Hepatocyte (in vitro differentiated cells): ENCODE measurements around the gene TXN2. TPM values are rescaled to one million over a fixed set of nuclear protein-coding genes. Genes with fewer than 3 reads are reported as not detected.

Source experiments
- DNase-seq: peaks from one replicate; pipeline ENCODE4 v3.0.0-alpha.2; 2016; ENCODE audit warnings: low spot score
- H2AFZ ChIP-seq: fragments of 200-600 bp; sonication (generic); 2 replicates; pipeline ENCODE4 v1.6.0; 2016; ENCODE audit warnings: antibody characterized with exemption, mild to moderate bottlenecking
- H3K27ac ChIP-seq: fragments of 200-600 bp; sonication (generic); 2 replicates; pipeline ENCODE4 v1.5.1; 2016; ENCODE audit warnings: mild to moderate bottlenecking
- H3K27me3 ChIP-seq: fragments of 200-600 bp; sonication (generic); 2 replicates; pipeline ENCODE4 v1.6.1; 2016
- H3K36me3 ChIP-seq: fragments of 200-600 bp; sonication (generic); replicated peaks from 2 replicates; pipeline ENCODE4 v1.5.1; 2016; ENCODE audit warnings: low read depth; ENCODE audit not compliant: insufficient read depth
- H3K4me1 ChIP-seq: fragments of 200-600 bp; sonication (generic); 2 replicates; pipeline ENCODE4 v1.5.1; 2016; ENCODE audit warnings: mild to moderate bottlenecking, moderate library complexity; ENCODE audit not compliant: insufficient read depth
- H3K4me2 ChIP-seq: fragments of 200-600 bp; sonication (generic); 2 replicates; pipeline ENCODE4 v1.6.0; 2016
- H3K4me3 ChIP-seq: fragments of 200-600 bp; sonication (generic); 2 replicates; pipeline ENCODE4 v1.5.1; 2016; ENCODE audit warnings: mild to moderate bottlenecking
- H3K79me2 ChIP-seq: fragments of 200-600 bp; sonication (generic); 2 replicates; pipeline ENCODE4 v1.6.0; 2017; ENCODE audit warnings: mild to moderate bottlenecking
- H3K9me2 ChIP-seq: fragments of 200-600 bp; sonication (generic); replicated peaks from 2 replicates; pipeline ENCODE4 v1.6.0; 2017; ENCODE audit warnings: mild to moderate bottlenecking; ENCODE audit not compliant: insufficient read depth
- H3K9me3 ChIP-seq: fragments of 200-600 bp; sonication (generic); 2 replicates; pipeline ENCODE4 v1.5.1; 2016; ENCODE audit warnings: low read depth, mild to moderate bottlenecking
- H4K20me1 ChIP-seq: fragments of 200-600 bp; sonication (generic); 2 replicates; pipeline ENCODE4 v1.6.0; 2016; ENCODE audit warnings: mild to moderate bottlenecking; ENCODE audit not compliant: insufficient read depth, poor library complexity, severe bottlenecking
- CTCF ChIP-seq: fragments of 200-600 bp; sonication (generic); IDR thresholded peaks from 2 replicates; pipeline ENCODE4 v1.5.1; 2016; ENCODE audit warnings: antibody characterized with exemption, mild to moderate bottlenecking; ENCODE audit not compliant: poor library complexity
- EZH2 ChIP-seq: fragments of 200-600 bp; sonication (generic); IDR thresholded peaks from 2 replicates; pipeline ENCODE4 v1.6.1; 2016; ENCODE audit warnings: antibody characterized with exemption, mild to moderate bottlenecking, borderline replicate concordance
- EZH2phosphoT487 ChIP-seq: fragments of 200-600 bp; sonication (generic); IDR thresholded peaks from one replicate; pipeline ENCODE4 v1.6.1; 2018; ENCODE audit warnings: antibody characterized with exemption, mild to moderate bottlenecking, low read depth, moderate library complexity; ENCODE audit not compliant: unreplicated experiment, severe bottlenecking
- WGBS: methylation state at CpG from one replicate; pipeline ENCODE4 v1.1.6; 2016; ENCODE audit warnings: low lambda C conversion rate; ENCODE audit errors: missing lambda C conversion rate; 5-methylcytosine and 5-hydroxymethylcytosine counted together
- polyA plus RNA-seq: library from polyadenylated mRNA; unstranded; fragments of >200 nt; fragmentation: Nextera tagmentation; extraction: Ambion mirVana; gene quantifications from 2 replicates; pipeline ENCODE4 v1.2.1, GENCODE V29; 2016
- total RNA-seq: library from RNA; depleted of rRNA; stranded (reverse); fragments of >200 nt; gene quantifications from 2 replicates; pipeline ENCODE4 v1.2.3, GENCODE V29; 2014

Gene TXN2
- total and polyA plus RNA-seq, 2 experiments from 2014 or later, result 42.6 to 129 TPM

DNA sequence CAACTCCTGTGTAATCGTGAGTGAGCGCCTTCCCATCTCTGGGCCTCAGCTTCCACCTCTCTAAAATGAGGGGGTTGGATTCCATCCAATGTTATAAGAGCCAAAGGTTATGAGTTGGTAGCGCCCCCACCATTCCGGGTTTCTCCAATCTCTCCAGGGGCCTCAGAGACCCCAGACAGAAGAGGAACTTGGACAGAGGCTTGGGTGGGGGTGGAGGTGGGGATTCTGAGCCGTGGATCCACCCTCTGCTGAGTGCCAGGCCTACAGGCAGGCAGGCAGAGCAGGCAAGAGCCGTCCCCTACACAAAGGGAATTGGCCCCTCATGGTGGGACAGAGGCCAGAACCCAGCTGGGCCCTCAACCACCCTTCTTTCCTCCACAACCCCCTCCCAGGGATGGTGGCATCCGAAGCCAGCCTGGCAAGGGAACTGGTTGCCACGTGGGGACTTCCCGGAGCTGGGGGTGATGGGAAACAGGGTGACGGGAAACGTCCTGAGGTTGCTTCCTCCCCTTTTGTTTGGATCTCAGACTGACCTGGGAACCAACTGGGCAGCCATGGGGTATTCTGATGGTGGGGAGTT, 31.8 kb downstream of the TXN2 start:
- Histone ChIP-seq H3K27ac (no peak overlapping the region), H3K9me2 (no peaks in the 10 kb centered on the region), H3K4me1 (peaks cover 13% of the 10 kb centered on the region)

DNA sequence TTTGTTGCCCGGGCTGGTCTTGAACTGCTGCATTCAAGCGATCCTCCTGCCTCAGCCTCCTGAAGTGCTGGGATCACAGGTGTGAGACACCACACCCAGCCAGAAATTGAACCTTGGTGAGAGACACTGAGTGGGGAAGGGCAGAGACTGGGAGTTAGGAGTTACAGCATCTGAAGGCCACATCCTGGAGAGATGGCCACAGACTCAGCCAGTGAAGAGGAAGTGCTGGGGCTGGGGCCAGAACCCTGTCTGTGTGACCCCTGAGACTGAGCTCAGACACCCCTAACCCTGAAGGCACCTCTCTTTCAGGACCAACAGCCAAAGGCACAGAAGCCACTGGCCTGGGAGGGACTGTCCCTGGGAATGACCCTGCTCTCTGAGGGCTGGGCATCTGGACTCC, 33.8 kb downstream of the TXN2 start:
- H3K79me2 ChIP-seq, result no peaks in the 10 kb centered on the region
- peaks cover 7% of the 10 kb centered on the region for H3K4me1 ChIP-seq
- H3K9me3 ChIP-seq, result no peaks in the 10 kb centered on the region
- H3K9me2 ChIP-seq, result no peaks in the 10 kb centered on the region
- no peaks in the 10 kb centered on the region for H4K20me1 ChIP-seq
- no peak for DNase-seq
- no peaks in the 10 kb centered on the region for H3K36me3 ChIP-seq
- H3K4me2 ChIP-seq, result no peak overlapping the region
- H3K27me3 ChIP-seq, result no peaks in the 10 kb centered on the region
- no peak overlapping the region for H3K4me3 ChIP-seq
- H2AFZ ChIP-seq, result no peak overlapping the region
- no peak overlapping the region for H3K27ac ChIP-seq
- TF ChIP-seq EZH2, result no peak
- TF ChIP-seq CTCF, result no peak
- TF ChIP-seq EZH2phosphoT487, result no peak
- 100% methylated on average over 2 of the region's 2 CpGs for WGBS

More for the DNA sequence above, 31.8 kb downstream of the TXN2 start:
- H3K36me3 ChIP-seq, result no peaks in the 10 kb centered on the region
- peak; percentile 3 for DNase-seq
- H4K20me1 ChIP-seq, result no peaks in the 10 kb centered on the region
- H3K9me3 ChIP-seq, result no peaks in the 10 kb centered on the region
- H3K79me2 ChIP-seq, result no peaks in the 10 kb centered on the region
- H3K4me3 ChIP-seq, result no peak overlapping the region
- WGBS, result 86% methylated on average over 11 of the region's 11 CpGs
- no peaks in the 10 kb centered on the region for H3K27me3 ChIP-seq
- H2AFZ ChIP-seq, result no peak overlapping the region
- H3K4me2 ChIP-seq, result no peak overlapping the region
- TF ChIP-seq CTCF (no peak), EZH2 (no peak), EZH2phosphoT487 (no peak)

DNA sequence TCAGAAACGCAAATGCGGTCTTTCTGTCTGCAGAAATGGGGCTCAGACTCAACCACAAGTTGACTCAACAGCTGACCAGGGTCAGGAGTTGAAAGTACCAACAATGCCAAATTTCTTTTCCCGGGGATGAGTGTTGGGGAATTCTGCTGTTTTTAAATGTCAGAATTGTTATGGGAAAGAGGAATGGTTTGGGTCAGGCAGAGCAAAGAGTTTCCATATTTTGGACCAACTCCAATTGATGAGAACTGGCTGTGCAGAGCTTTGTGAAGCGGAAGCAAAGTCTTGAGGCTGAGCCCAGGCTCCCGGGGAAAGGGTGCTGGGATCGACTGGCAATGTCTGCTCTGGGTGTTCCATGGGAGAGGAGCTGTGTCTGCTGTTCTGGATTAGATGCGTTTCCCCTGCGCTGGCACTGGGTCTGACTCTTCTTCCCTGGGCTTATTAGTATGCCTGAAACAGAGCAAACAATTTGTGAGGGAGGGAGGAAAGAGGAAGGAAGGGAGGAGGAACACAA, 36.2 kb downstream of the TXN2 start:
- TF ChIP-seq EZH2phosphoT487 (no peak), EZH2 (no peak), CTCF (no peak)
- Histone ChIP-seq H3K9me2 (no peaks in the 10 kb centered on the region), H2AFZ (no peak overlapping the region), H3K36me3 (no peaks in the 10 kb centered on the region), H3K4me3 (no peak overlapping the region), H3K4me1 (peaks cover 7% of the 10 kb centered on the region), H3K4me2 (no peak overlapping the region), H3K27me3 (no peaks in the 10 kb centered on the region), H3K9me3 (no peaks in the 10 kb centered on the region), H3K27ac (peak overlapping the region; percentile 45), H3K79me2 (no peaks in the 10 kb centered on the region), H4K20me1 (no peaks in the 10 kb centered on the region)
- 77% methylated on average over 8 of the region's 8 CpGs for WGBS
- DNase-seq, result no peak
